HG03469 (cell line): ENCODE measurements around the gene PDE6A.

Source experiments
- ATAC-seq: cut with Tn5 transposase; IDR thresholded peaks from one replicate; pipeline ENCODE4 v1.9.1; 2021; ENCODE audit warnings: mild to moderate bottlenecking, moderate library complexity, moderate number of reproducible peaks; ENCODE audit not compliant: unreplicated experiment

The PDE6A gene

DNA sequence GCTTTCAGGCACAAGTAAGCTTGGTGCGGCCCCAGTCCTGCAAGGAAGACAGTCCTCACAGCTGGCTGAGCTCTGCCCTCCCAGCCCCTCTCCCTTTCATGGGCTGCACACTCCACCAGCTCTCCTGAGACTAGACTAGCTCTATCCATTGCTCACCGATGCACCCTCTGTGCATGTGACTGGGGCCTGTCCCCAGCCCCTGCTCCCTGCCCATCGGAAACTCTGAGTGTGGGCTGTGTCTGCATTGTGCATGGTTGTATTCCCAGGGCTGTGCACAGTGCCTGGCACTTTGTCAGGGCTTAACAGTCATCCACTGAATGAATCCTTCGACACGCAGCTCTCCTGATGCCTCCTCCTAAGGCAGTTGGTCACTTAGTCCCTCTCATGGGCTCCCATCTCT is 122.3 kb downstream of the PDE6A start:
- ATAC-seq, result no peak

- ATAC-seq, result no peak
Observed at GRCh38 chr5:149820536-149821510, 123.8 kb downstream of the PDE6A start.

- no peak for ATAC-seq
Observed at GRCh38 chr5:149820012-149820411, 124.6 kb downstream of the PDE6A start.

- ATAC-seq, result no peak
Observed at GRCh38 chr5:149818116-149818515, 126.5 kb downstream of the PDE6A start.

DNA sequence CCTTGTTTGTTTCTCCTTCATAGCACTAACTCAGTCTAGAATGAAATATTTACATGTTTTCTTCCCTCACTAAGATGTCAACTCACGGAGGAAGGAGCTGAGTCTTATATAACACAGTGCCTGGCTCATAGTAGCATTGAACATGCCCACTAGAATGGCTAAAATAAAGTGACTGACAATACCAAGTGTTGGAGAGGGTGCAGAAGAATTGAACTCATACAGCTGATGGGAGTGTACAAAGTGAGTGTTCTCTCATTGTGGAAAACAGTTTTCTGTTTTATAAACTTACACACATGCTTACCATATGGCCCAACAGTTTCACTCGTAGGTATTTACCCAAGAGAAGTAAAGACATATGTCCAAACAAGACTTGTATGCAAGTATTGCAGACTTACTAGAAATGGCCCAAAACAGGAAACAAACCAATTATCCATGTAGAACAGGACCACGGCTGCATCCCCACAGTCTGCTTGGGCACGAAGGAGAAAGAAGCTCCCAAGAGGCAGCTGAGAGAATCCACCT is 127.0 kb downstream of the PDE6A start:
- no peak for ATAC-seq

GRCh38 chr5:149816661-149817060 is 127.9 kb downstream of the PDE6A start:
- ATAC-seq, result no peak

DNA sequence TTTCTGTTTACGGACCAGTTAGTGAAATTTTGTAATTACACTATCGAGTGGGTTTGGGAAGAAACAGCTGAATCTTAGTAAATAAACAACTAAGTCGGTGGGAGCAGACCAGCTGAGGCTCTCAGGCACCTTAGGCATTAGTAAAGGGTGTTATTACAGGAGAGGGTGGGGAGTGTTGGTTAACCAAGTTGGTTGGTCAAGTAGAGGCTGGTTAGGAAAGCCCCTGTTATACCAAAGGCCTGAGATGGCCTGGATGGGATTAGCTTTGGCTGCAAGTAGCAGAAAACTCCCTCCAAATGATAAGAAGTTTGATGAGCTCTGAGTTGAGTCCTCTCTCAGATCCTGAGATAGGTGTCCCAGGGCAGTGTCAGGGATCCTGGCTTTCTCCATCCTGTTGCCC is 133.1 kb downstream of the PDE6A start:
- ATAC-seq, result no peak

DNA sequence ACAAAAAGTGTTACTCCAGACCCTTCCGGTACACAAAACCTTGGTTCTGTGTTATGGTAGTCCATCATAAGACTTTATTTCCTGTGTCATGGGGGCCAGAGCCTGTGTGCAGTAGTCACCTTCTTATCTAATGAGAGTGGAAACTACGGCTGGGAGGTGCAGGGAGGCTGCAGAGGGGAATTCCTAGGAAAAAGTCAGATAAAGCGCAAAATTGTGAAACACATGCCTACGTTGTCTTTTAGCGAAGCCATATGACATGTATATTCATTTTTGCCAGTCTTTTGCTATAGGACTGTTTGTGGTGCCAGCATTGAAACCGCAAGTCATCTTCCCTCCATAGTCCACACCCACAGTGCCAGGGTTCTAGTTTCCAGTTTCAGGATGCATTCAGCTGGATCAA is 133.7 kb downstream of the PDE6A start:
- ATAC-seq, result no peak

- no peak for ATAC-seq
Observed at GRCh38 chr5:149809931-149810691, 134.5 kb downstream of the PDE6A start.

GRCh38 chr5:149808264-149808982 is 136.2 kb downstream of the PDE6A start:
- ATAC-seq, result no peak
